Esophagus muscularis mucosa (tissue), 4 donors: ENCODE results near the gene POLE3. TPM values are rescaled to one million over a fixed set of nuclear protein-coding genes. Genes with fewer than 3 reads are reported as not detected.

ENCODE experiments used
- DNase-seq: peaks from one replicate; pipeline ENCODE4 v3.0.0-alpha.2; 2017; ENCODE audit errors: extremely low spot score
- H3K27ac ChIP-seq, 4 donors: fragments of 200-600 bp; sonication (generic); replicated peaks in 1 of 4; 1 replicate in 3 of 4; 2 replicates in 1 of 4; pipeline ENCODE4 v1.5.1; 2016 to 2019; ENCODE audit warnings: mild to moderate bottlenecking in 1 of 4
- H3K27me3 ChIP-seq, 4 donors: fragments of 200-600 bp; sonication (generic); one replicate each; pipeline versions ENCODE4 v1.5.1 to v1.6.0; 2016 to 2019
- H3K36me3 ChIP-seq, 4 donors: fragments of 200-600 bp; sonication (generic); one replicate each; pipeline ENCODE4 v1.5.1; 2016 to 2019
- H3K4me1 ChIP-seq, 4 donors: fragments of 200-600 bp; sonication (generic); one replicate each; pipeline ENCODE4 v1.5.1; 2016 to 2019
- H3K4me3 ChIP-seq, 4 donors: fragments of 200-600 bp; sonication (generic); 1 replicate in 2 of 4; 2 replicates in 2 of 4; pipeline ENCODE4 v1.5.1; 2016 to 2019; ENCODE audit warnings: mild to moderate bottlenecking in 4 of 4, moderate library complexity in 1 of 4
- H3K9me3 ChIP-seq, 4 donors: fragments of 200-600 bp; sonication (generic); 1 replicate in 3 of 4; 2 replicates in 1 of 4; pipeline ENCODE4 v1.5.1; 2016 to 2019
- CTCF ChIP-seq, 3 experiments: fragments of 200-600 bp in 2 of 3; fragments of 450-650 bp in 1 of 3; sonication (generic) in 2 of 3; IDR thresholded peaks; one replicate each; pipeline ENCODE4 v1.5.1; 2017 to 2019; ENCODE audit warnings: antibody characterized with exemption in 3 of 3, mild to moderate bottlenecking in 2 of 3, moderate library complexity in 1 of 3
- EP300 ChIP-seq: sonication (generic); formaldehyde crosslinking; IDR thresholded peaks from one replicate; pipeline ENCODE4 v1.6.1; 2017; ENCODE audit warnings: antibody characterized with exemption
- POLR2A ChIP-seq: fragments of 450-650 bp; IDR thresholded peaks from one replicate; pipeline ENCODE4 v1.6.1; 2017; ENCODE audit warnings: antibody characterized with exemption, moderate library complexity, mild to moderate bottlenecking, low read depth
- POLR2AphosphoS5 ChIP-seq, 2 donors: sonication (generic); formaldehyde crosslinking; IDR thresholded peaks; one replicate each; pipeline ENCODE4 v1.6.1; 2017; ENCODE audit warnings: antibody characterized with exemption in 2 of 2
- WGBS: methylation state at CpG from one replicate; pipeline ENCODE4 v1.1.5; 2018; 5-methylcytosine and 5-hydroxymethylcytosine counted together
- intact Hi-C: fragments of 100-400 bp; cut with DNase I; formaldehyde crosslinking; loops from one replicate; pipeline ENCODE4 v1.15.1; 2023
- total RNA-seq, 4 donors: library from RNA; depleted of rRNA; stranded (reverse); fragments of >200 nt; gene quantifications; one replicate each; pipeline versions ENCODE4 v1.1.0 to v1.2.1, GENCODE V29; 2016

Gene POLE3
- total RNA-seq, 4 donors from 2014 or later, result 25.7 to 42.6 (median 32.8) TPM

GRCh38 chr9:113391917-113392316, 18.6 kb downstream of the POLE3 start:
- H3K9me3 ChIP-seq, result no peaks in the 10 kb centered on the region
- TF ChIP-seq EP300 (no peak), POLR2A (no peak), POLR2AphosphoS5 (IDR thresholded peaks at IDR 0.05) (no peak), CTCF (IDR thresholded peaks at IDR 0.05) (no peak)
- no peaks in the 10 kb centered on the region for H3K4me1 ChIP-seq
- no peak overlapping the region for H3K4me3 ChIP-seq
- no peaks in the 10 kb centered on the region for H3K27me3 ChIP-seq
- H3K27ac ChIP-seq, result no peak overlapping the region
- peaks cover 30 to 85% (median 68%) of the 10 kb centered on the region in 4 donors for H3K36me3 ChIP-seq
- intact Hi-C loops, result no loop called here
- no peak for DNase-seq
- 93% methylated on average over 7 of the region's 7 CpGs for WGBS

- peak; percentile 57 for DNase-seq
- Histone ChIP-seq H3K4me3 (no peak overlapping the region), H3K4me1 (no peaks in the 10 kb centered on the region), H3K9me3 (no peaks in the 10 kb centered on the region), H3K27ac (no peak overlapping the region), H3K36me3 (peaks cover 30 to 88% (median 73%) of the 10 kb centered on the region in 4 donors), H3K27me3 (no peaks in the 10 kb centered on the region)
- no peak for TF ChIP-seq POLR2A
- TF ChIP-seq POLR2AphosphoS5 (IDR thresholded peaks at IDR 0.05), result no peak
- TF ChIP-seq CTCF (IDR thresholded peaks at IDR 0.05), result no peak
- TF ChIP-seq EP300, result no peak
- WGBS, result 97% methylated on average over 11 of the region's 17 CpGs
- intact Hi-C loops, result no loop called here
These were observed 20.1 kb downstream of the POLE3 start for GRCh38 chr9:113390192-113390960.

- intact Hi-C loops, result no loop called here
- no peak for TF ChIP-seq POLR2AphosphoS5 (IDR thresholded peaks at IDR 0.05)
- no peak for TF ChIP-seq CTCF (IDR thresholded peaks at IDR 0.05)
- TF ChIP-seq EP300, result no peak
- TF ChIP-seq POLR2A, result no peak
- no peaks in the 10 kb centered on the region for H3K4me1 ChIP-seq
- H3K27ac ChIP-seq, result no peak overlapping the region
- DNase-seq, result no peak
- peaks cover 30 to 80% (median 71%) of the 10 kb centered on the region in 4 donors for H3K36me3 ChIP-seq
- H3K9me3 ChIP-seq, result no peaks in the 10 kb centered on the region
- H3K4me3 ChIP-seq, result no peak overlapping the region
- no peaks in the 10 kb centered on the region for H3K27me3 ChIP-seq
- 93% methylated on average over 8 of the region's 11 CpGs for WGBS
These were observed 21.0 kb downstream of the POLE3 start for GRCh38 chr9:113389451-113389850.

- WGBS, result 92% methylated on average over 12 of the region's 13 CpGs
- no peaks in the 10 kb centered on the region for H3K9me3 ChIP-seq
- H3K36me3 ChIP-seq, result peaks cover 30 to 79% (median 71%) of the 10 kb centered on the region in 4 donors
- no peaks in the 10 kb centered on the region for H3K27me3 ChIP-seq
- H3K4me3 ChIP-seq, result no peak overlapping the region
- no peak overlapping the region for H3K27ac ChIP-seq
- TF ChIP-seq POLR2A (no peak), EP300 (no peak), CTCF (IDR thresholded peaks at IDR 0.05) (no peak), POLR2AphosphoS5 (IDR thresholded peaks at IDR 0.05) (no peak)
- intact Hi-C loops, result no loop called here
- no peaks in the 10 kb centered on the region for H3K4me1 ChIP-seq
- peak; percentile 81 for DNase-seq
These were observed 21.6 kb downstream of the POLE3 start for GRCh38 chr9:113388833-113389232.
